Colonic mucosa (tissue), 4 donors: ENCODE data around the gene IGHMBP2. TPM values are rescaled to one million over a fixed set of nuclear protein-coding genes. Genes with fewer than 3 reads are reported as not detected.

Source experiments
- DNase-seq: peaks from one replicate; pipeline ENCODE4 v3.0.0-alpha.2; 2020
- H3K27ac ChIP-seq: fragments of 200-600 bp; one replicate; pipeline ENCODE4 v1.8.0; 2021
- H3K27me3 ChIP-seq: fragments of 200-600 bp; one replicate; pipeline ENCODE4 v1.8.0; 2021
- H3K36me3 ChIP-seq: fragments of 200-600 bp; one replicate; pipeline ENCODE4 v1.8.0; 2021
- H3K4me1 ChIP-seq: fragments of 200-600 bp; one replicate; pipeline ENCODE4 v1.8.0; 2021; ENCODE audit warnings: mild to moderate bottlenecking
- H3K4me3 ChIP-seq: fragments of 200-600 bp; one replicate; pipeline ENCODE4 v1.8.0; 2021
- H3K9ac ChIP-seq, 2 donors: one replicate each; pipeline ENCODE4 v1.7.0; 2013; ENCODE audit warnings: control low read depth in 2 of 2, low read depth in 2 of 2, low read length in 2 of 2
- H3K9me3 ChIP-seq: fragments of 200-600 bp; one replicate; pipeline ENCODE4 v1.8.0; 2021
- intact Hi-C: fragments of 100-400 bp; cut with DNase I; formaldehyde crosslinking; loops from one replicate; pipeline ENCODE4 v1.14.1; 2022
- total RNA-seq, 2 donors: library from RNA; stranded (reverse); fragmentation: NEBNext Ultra II Directional in 1 of 2; extraction: Animal tissue kit (Norgen Biotek cat#: 25700) in 1 of 2; gene quantifications; one replicate each; pipeline ENCODE4 v1.2.1, GENCODE V29; 2021
- TF ChIP-seq, protein P1 (sequence below): fragments of 200-600 bp; IDR thresholded peaks from one replicate; pipeline ENCODE4 v1.8.0; 2022; ENCODE audit warnings: antibody characterized with exemption, mild to moderate bottlenecking
- donor health status: healthy.
- donor health status: DM: no; HTN: no; CAD: no.
- donor health status: DM: no; HTN: no; CAD: no.

The IGHMBP2 gene
- total RNA-seq, 2 donors from 2014 or later: 16.6 to 20.4 TPM

DNA sequence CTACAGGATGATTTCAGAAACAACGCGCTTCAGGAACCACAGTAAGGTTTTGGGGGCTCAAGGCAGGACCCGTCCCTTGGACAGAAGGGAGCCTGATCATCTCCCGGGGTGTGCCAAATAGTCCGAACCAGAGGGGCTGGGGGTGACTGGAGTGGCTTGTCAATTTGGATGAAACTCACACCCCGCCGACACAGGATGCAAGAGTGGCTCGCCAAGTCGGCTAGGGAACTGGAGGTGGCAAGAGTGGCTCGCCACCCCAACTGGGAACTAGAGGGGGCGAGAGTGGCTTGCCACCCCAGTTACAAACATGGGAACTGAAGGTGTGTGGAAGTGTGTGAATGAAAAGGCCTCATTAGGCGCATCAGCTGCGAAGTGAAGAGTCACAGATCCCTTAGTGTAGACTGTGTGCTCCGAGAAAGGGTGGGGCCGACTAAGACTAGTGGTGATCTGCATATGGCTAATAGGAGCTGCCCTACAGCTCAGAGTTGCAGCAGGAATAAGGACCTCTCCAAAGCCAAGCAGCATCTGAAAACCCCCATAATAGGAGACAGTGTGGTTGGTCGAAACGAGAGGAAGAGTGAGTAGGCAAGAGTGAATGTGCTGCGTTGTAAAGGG lies 35.4 kb upstream of the IGHMBP2 start:
- Histone ChIP-seq H3K36me3 (no peaks in the 10 kb centered on the region), H3K4me3 (no peak overlapping the region), H3K27ac (no peak overlapping the region), H3K9me3 (no peaks in the 10 kb centered on the region), H3K27me3 (no peaks in the 10 kb centered on the region), H3K4me1 (no peaks in the 10 kb centered on the region), H3K9ac (no peak overlapping the region)
- intact Hi-C loops: no loop called here
- TF ChIP-seq, protein P1, sequence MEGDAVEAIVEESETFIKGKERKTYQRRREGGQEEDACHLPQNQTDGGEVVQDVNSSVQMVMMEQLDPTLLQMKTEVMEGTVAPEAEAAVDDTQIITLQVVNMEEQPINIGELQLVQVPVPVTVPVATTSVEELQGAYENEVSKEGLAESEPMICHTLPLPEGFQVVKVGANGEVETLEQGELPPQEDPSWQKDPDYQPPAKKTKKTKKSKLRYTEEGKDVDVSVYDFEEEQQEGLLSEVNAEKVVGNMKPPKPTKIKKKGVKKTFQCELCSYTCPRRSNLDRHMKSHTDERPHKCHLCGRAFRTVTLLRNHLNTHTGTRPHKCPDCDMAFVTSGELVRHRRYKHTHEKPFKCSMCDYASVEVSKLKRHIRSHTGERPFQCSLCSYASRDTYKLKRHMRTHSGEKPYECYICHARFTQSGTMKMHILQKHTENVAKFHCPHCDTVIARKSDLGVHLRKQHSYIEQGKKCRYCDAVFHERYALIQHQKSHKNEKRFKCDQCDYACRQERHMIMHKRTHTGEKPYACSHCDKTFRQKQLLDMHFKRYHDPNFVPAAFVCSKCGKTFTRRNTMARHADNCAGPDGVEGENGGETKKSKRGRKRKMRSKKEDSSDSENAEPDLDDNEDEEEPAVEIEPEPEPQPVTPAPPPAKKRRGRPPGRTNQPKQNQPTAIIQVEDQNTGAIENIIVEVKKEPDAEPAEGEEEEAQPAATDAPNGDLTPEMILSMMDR: no peak
- no peak for DNase-seq

DNA sequence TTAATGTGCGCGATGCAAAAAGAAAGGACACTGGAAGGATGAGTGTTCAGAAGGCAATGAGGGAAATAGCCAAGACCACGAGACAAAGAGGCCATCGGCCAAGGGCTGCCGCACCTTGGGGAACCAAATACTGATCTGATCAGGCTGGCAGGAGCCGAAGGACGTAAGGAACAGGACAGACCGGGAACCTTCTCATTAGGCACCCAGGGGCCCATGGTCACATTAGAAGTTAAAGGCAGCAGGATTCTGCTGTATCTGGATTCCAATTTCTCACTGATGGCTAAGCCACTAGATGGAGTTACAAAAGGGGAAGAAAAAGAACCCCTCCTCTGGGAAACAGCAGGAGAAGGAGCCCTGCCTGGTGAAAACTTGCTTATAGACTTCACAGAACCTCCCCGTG lies 33.2 kb upstream of the IGHMBP2 start:
- Histone ChIP-seq H3K27ac (no peak overlapping the region), H3K27me3 (no peaks in the 10 kb centered on the region), H3K9me3 (no peaks in the 10 kb centered on the region), H3K4me3 (peak overlapping the region; percentile 32), H3K36me3 (no peaks in the 10 kb centered on the region), H3K4me1 (no peaks in the 10 kb centered on the region), H3K9ac (no peak overlapping the region)
- TF ChIP-seq, protein P1: no peak
- intact Hi-C loops: no loop called here
- no peak for DNase-seq

DNA sequence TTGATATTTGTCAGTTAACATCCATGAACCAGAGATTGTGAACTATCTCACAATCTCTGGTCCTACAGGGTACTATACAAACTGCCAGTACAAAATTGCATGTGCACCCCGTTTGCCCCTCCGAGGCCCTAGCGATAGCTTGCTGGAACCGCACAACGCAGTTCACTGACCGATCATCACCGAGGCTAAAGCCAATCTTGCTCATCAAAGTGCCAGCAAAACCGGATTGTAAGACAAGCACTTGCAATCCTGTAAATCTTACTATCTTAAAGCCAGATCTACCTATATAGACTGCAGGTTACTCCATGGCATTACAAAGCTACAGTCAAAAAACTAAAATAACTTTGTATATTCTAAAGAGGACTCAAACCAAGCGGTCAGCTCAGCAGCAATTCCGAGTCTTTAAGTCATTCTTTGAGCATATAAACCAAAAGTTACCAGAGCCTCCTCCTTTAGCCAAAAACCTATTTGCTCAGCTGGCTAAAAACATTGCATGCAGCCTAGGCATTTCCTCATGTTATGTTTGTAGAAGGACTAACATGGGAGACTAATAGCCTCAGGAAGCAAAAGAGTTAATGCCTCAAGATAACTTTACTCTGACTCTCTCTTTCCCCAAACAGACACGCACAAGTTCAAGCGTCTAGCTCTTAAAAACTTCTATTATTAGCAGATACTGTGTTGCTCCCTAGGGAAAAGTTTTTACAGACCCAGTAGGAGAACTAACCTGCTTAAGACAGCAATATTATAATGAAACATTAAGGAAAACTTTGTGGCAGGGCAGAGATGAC lies 31.3 kb upstream of the IGHMBP2 start:
- Histone ChIP-seq H3K27me3 (no peaks in the 10 kb centered on the region), H3K4me1 (no peaks in the 10 kb centered on the region), H3K4me3 (no peak overlapping the region), H3K27ac (no peak overlapping the region), H3K9ac (no peak overlapping the region), H3K9me3 (no peaks in the 10 kb centered on the region), H3K36me3 (no peaks in the 10 kb centered on the region)
- DNase-seq: no peak
- TF ChIP-seq, protein P1: no peak
- intact Hi-C loops: no loop called here

DNA sequence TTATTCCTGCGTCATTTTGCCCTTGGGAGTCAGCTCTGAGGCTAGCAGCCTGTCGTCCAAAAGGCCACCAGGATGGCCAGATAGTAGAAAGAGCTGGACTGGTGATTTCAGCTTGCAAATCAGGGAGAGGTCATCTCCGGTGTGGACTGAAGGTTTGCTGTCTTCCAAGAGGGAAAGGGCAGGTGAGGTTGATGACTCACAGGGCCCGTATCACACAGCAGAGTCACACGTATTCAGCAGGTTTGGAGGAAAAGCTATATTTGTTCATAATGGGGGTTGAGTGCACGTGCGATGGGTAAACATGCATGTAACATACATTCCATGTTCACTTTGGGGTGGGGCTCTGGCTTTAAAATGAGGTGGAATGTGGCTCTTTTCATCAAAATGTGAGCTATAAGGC lies 25.7 kb upstream of the IGHMBP2 start:
- no peak overlapping the region for H3K4me3 ChIP-seq
- intact Hi-C loops: no loop called here
- no peaks in the 10 kb centered on the region for H3K36me3 ChIP-seq
- no peaks in the 10 kb centered on the region for H3K4me1 ChIP-seq
- H3K27me3 ChIP-seq: no peaks in the 10 kb centered on the region
- H3K27ac ChIP-seq: no peak overlapping the region
- no peak overlapping the region for H3K9ac ChIP-seq
- TF ChIP-seq, protein P1: no peak
- H3K9me3 ChIP-seq: no peaks in the 10 kb centered on the region
- DNase-seq: no peak

GRCh38 chr11:68880851-68881250 lies 22.8 kb upstream of the IGHMBP2 start:
- DNase-seq: no peak
- TF ChIP-seq, protein P1: no peak
- intact Hi-C loops: no loop called here

More at GRCh38 chr11:68880851-68881250, 22.8 kb upstream of the IGHMBP2 start:
- Histone ChIP-seq H3K27me3 (no peaks in the 10 kb centered on the region), H3K36me3 (no peaks in the 10 kb centered on the region), H3K9me3 (no peaks in the 10 kb centered on the region), H3K4me3 (no peak overlapping the region), H3K27ac (no peak overlapping the region), H3K9ac (no peak overlapping the region), H3K4me1 (no peaks in the 10 kb centered on the region)
